ENCODE data around the gene NKIRAS1. TPM values are rescaled to one million over a fixed set of nuclear protein-coding genes. Genes with fewer than 3 reads are reported as not detected.

Gene NKIRAS1
- total and polyA plus RNA-seq, 2 of the 8 experiments (the other 6 are each of a cell fraction or from before 2014, with no cell fraction given): 3.4 to 7.0 TPM

- TF ChIP-seq, protein P1, sequence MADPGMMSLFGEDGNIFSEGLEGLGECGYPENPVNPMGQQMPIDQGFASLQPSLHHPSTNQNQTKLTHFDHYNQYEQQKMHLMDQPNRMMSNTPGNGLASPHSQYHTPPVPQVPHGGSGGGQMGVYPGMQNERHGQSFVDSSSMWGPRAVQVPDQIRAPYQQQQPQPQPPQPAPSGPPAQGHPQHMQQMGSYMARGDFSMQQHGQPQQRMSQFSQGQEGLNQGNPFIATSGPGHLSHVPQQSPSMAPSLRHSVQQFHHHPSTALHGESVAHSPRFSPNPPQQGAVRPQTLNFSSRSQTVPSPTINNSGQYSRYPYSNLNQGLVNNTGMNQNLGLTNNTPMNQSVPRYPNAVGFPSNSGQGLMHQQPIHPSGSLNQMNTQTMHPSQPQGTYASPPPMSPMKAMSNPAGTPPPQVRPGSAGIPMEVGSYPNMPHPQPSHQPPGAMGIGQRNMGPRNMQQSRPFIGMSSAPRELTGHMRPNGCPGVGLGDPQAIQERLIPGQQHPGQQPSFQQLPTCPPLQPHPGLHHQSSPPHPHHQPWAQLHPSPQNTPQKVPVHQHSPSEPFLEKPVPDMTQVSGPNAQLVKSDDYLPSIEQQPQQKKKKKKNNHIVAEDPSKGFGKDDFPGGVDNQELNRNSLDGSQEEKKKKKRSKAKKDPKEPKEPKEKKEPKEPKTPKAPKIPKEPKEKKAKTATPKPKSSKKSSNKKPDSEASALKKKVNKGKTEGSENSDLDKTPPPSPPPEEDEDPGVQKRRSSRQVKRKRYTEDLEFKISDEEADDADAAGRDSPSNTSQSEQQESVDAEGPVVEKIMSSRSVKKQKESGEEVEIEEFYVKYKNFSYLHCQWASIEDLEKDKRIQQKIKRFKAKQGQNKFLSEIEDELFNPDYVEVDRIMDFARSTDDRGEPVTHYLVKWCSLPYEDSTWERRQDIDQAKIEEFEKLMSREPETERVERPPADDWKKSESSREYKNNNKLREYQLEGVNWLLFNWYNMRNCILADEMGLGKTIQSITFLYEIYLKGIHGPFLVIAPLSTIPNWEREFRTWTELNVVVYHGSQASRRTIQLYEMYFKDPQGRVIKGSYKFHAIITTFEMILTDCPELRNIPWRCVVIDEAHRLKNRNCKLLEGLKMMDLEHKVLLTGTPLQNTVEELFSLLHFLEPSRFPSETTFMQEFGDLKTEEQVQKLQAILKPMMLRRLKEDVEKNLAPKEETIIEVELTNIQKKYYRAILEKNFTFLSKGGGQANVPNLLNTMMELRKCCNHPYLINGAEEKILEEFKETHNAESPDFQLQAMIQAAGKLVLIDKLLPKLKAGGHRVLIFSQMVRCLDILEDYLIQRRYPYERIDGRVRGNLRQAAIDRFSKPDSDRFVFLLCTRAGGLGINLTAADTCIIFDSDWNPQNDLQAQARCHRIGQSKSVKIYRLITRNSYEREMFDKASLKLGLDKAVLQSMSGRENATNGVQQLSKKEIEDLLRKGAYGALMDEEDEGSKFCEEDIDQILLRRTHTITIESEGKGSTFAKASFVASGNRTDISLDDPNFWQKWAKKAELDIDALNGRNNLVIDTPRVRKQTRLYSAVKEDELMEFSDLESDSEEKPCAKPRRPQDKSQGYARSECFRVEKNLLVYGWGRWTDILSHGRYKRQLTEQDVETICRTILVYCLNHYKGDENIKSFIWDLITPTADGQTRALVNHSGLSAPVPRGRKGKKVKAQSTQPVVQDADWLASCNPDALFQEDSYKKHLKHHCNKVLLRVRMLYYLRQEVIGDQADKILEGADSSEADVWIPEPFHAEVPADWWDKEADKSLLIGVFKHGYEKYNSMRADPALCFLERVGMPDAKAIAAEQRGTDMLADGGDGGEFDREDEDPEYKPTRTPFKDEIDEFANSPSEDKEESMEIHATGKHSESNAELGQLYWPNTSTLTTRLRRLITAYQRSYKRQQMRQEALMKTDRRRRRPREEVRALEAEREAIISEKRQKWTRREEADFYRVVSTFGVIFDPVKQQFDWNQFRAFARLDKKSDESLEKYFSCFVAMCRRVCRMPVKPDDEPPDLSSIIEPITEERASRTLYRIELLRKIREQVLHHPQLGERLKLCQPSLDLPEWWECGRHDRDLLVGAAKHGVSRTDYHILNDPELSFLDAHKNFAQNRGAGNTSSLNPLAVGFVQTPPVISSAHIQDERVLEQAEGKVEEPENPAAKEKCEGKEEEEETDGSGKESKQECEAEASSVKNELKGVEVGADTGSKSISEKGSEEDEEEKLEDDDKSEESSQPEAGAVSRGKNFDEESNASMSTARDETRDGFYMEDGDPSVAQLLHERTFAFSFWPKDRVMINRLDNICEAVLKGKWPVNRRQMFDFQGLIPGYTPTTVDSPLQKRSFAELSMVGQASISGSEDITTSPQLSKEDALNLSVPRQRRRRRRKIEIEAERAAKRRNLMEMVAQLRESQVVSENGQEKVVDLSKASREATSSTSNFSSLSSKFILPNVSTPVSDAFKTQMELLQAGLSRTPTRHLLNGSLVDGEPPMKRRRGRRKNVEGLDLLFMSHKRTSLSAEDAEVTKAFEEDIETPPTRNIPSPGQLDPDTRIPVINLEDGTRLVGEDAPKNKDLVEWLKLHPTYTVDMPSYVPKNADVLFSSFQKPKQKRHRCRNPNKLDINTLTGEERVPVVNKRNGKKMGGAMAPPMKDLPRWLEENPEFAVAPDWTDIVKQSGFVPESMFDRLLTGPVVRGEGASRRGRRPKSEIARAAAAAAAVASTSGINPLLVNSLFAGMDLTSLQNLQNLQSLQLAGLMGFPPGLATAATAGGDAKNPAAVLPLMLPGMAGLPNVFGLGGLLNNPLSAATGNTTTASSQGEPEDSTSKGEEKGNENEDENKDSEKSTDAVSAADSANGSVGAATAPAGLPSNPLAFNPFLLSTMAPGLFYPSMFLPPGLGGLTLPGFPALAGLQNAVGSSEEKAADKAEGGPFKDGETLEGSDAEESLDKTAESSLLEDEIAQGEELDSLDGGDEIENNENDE (IDR thresholded peaks at IDR 0.05; ENCODE audit: insufficient replicate concordance, low read length): no peak
Measured at GRCh38 chr3:23941440-23941839, 24.6 kb upstream of the NKIRAS1 start (continued).

Data from H1 (cell line).